ENCODE data around the gene COA7.

GRCh38 chr1:52641307-52641706 lies 56.8 kb downstream of the COA7 start:
- TF ChIP-seq, protein P1, sequence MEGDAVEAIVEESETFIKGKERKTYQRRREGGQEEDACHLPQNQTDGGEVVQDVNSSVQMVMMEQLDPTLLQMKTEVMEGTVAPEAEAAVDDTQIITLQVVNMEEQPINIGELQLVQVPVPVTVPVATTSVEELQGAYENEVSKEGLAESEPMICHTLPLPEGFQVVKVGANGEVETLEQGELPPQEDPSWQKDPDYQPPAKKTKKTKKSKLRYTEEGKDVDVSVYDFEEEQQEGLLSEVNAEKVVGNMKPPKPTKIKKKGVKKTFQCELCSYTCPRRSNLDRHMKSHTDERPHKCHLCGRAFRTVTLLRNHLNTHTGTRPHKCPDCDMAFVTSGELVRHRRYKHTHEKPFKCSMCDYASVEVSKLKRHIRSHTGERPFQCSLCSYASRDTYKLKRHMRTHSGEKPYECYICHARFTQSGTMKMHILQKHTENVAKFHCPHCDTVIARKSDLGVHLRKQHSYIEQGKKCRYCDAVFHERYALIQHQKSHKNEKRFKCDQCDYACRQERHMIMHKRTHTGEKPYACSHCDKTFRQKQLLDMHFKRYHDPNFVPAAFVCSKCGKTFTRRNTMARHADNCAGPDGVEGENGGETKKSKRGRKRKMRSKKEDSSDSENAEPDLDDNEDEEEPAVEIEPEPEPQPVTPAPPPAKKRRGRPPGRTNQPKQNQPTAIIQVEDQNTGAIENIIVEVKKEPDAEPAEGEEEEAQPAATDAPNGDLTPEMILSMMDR (IDR thresholded peaks at IDR 0.05) = no peak
- no peak for TF ChIP-seq POLR2A (IDR thresholded peaks at IDR 0.05)

Data from right lobe of liver (tissue), 4 donors.